H9 (cell line): Measurements from ENCODE around the gene DNASE1L2. TPM values are rescaled to one million over a fixed set of nuclear protein-coding genes. Genes with fewer than 3 reads are reported as not detected.

Experiments used
- DNase-seq: peaks from one replicate; pipeline ENCODE4 v3.0.0-alpha.2; 2017
- H2AFZ ChIP-seq: one replicate; pipeline ENCODE4 v1.6.1; 2013; ENCODE audit warnings: mild to moderate bottlenecking, low read length, control low read depth, moderate library complexity
- H2AK5ac ChIP-seq: 2 replicates; pipeline ENCODE4 v1.6.1; 2013; ENCODE audit warnings: low read length, control low read depth, mixed read lengths; ENCODE audit not compliant: insufficient read length
- H2BK120ac ChIP-seq: one replicate; pipeline ENCODE4 v1.6.1; 2013; ENCODE audit warnings: low read depth, mild to moderate bottlenecking, low read length, control low read depth, inconsistent platforms; ENCODE audit not compliant: poor library complexity, severe bottlenecking
- H2BK12ac ChIP-seq: 2 replicates; pipeline ENCODE4 v1.6.1; 2013; ENCODE audit warnings: low read length, control low read depth, mixed read lengths, low read depth; ENCODE audit not compliant: insufficient read length
- H2BK15ac ChIP-seq: 2 replicates; pipeline ENCODE4 v1.6.1; 2013; ENCODE audit warnings: low read depth, low read length, control low read depth
- H2BK20ac ChIP-seq: one replicate; pipeline ENCODE4 v1.6.1; 2013; ENCODE audit warnings: low read depth, mild to moderate bottlenecking, low read length, control low read depth, inconsistent platforms; ENCODE audit not compliant: poor library complexity, severe bottlenecking
- H2BK5ac ChIP-seq: 2 replicates; pipeline ENCODE4 v1.6.1; 2013; ENCODE audit warnings: low read length, control low read depth, mixed read lengths; ENCODE audit not compliant: insufficient read length
- H3K14ac ChIP-seq: 2 replicates; pipeline ENCODE4 v1.6.1; 2013; ENCODE audit warnings: low read length, control low read depth; ENCODE audit not compliant: insufficient read depth
- H3K18ac ChIP-seq: 2 replicates; pipeline ENCODE4 v1.6.1; 2013; ENCODE audit warnings: low read depth, mild to moderate bottlenecking, mixed read lengths, low read length, control low read depth; ENCODE audit not compliant: insufficient read length
- H3K23ac ChIP-seq: 2 replicates; pipeline ENCODE4 v1.6.1; 2013; ENCODE audit warnings: low read length, control low read depth, mixed read lengths, low read depth; ENCODE audit not compliant: insufficient read length
- H3K23me2 ChIP-seq: 2 replicates; pipeline ENCODE4 v1.6.1; 2013; ENCODE audit warnings: low read depth, mild to moderate bottlenecking, mixed read lengths, low read length, control low read depth; ENCODE audit not compliant: insufficient read length, poor library complexity, severe bottlenecking
- H3K27ac ChIP-seq: 2 replicates; pipeline ENCODE4 v1.5.1; 2013; ENCODE audit warnings: low read length, control low read depth, mixed read lengths, low read depth; ENCODE audit not compliant: insufficient read length
- H3K27me3 ChIP-seq: 2 replicates; pipeline ENCODE4 v1.6.1; 2013; ENCODE audit warnings: low read length, control low read depth, inconsistent platforms; ENCODE audit not compliant: insufficient read depth
- H3K4ac ChIP-seq: 2 replicates; pipeline ENCODE4 v1.6.1; 2013; ENCODE audit warnings: low read depth, mild to moderate bottlenecking, control low read depth, inconsistent platforms, low read length, moderate library complexity
- H3K4me1 ChIP-seq: 2 replicates; pipeline ENCODE4 v1.6.1; 2013; ENCODE audit warnings: low read length, control low read depth, inconsistent platforms; ENCODE audit not compliant: insufficient read depth
- H3K4me2 ChIP-seq: 2 replicates; pipeline ENCODE4 v1.6.1; 2013; ENCODE audit warnings: low read length, control low read depth, mixed read lengths; ENCODE audit not compliant: insufficient read length, insufficient read depth
- H3K56ac ChIP-seq: 2 replicates; pipeline ENCODE4 v1.6.1; 2013; ENCODE audit warnings: low read depth, mild to moderate bottlenecking, mixed read lengths, low read length, control low read depth; ENCODE audit not compliant: insufficient read length
- H3K79me1 ChIP-seq: 2 replicates; pipeline ENCODE4 v1.6.1; 2013; ENCODE audit warnings: low read depth, mild to moderate bottlenecking, moderate library complexity, low read length, control low read depth, inconsistent platforms; ENCODE audit not compliant: insufficient read depth, poor library complexity, severe bottlenecking
- H3K79me2 ChIP-seq: 2 replicates; pipeline ENCODE4 v1.6.1; 2013; ENCODE audit warnings: low read length, control low read depth, inconsistent platforms; ENCODE audit not compliant: insufficient read depth
- H3K9ac ChIP-seq: 2 replicates; pipeline ENCODE4 v1.6.1; 2013; ENCODE audit warnings: low read length, control low read depth, mixed read lengths; ENCODE audit not compliant: insufficient read length; ENCODE audit errors: extremely low read depth
- H3K9me3 ChIP-seq: one replicate; pipeline ENCODE4 v1.6.1; 2013; ENCODE audit warnings: low read depth, low read length, inconsistent platforms; ENCODE audit not compliant: control insufficient read depth
- H3T11ph ChIP-seq: one replicate; pipeline ENCODE4 v1.6.1; 2013; ENCODE audit warnings: mild to moderate bottlenecking, low read length, control low read depth, inconsistent platforms
- H4K20me1 ChIP-seq: one replicate; pipeline ENCODE4 v1.6.1; 2013; ENCODE audit not compliant: control insufficient read depth, insufficient read length, insufficient read depth
- H4K5ac ChIP-seq: 2 replicates; pipeline ENCODE4 v1.6.1; 2013; ENCODE audit warnings: low read depth, mild to moderate bottlenecking, mixed read lengths, low read length, control low read depth; ENCODE audit not compliant: insufficient read length
- H4K8ac ChIP-seq: replicated peaks from 2 replicates; pipeline ENCODE4 v1.6.1; 2013; ENCODE audit warnings: low read length, control low read depth, mixed read lengths, low read depth; ENCODE audit not compliant: insufficient read length
- H4K91ac ChIP-seq: 2 replicates; pipeline ENCODE4 v1.6.1; 2013; ENCODE audit warnings: low read depth, mild to moderate bottlenecking, moderate library complexity, mixed read lengths, low read length, control low read depth; ENCODE audit not compliant: insufficient read length
- H3K27ac Mint-ChIP-seq, 3 experiments: 2 replicates in 2 of 3; 3 replicates in 1 of 3; pipeline ENCODE4 v1.8.0; 2020 to 2021; ENCODE audit warnings: mixed read lengths in 3 of 3, mild to moderate bottlenecking in 1 of 3, moderate library complexity in 1 of 3
- H3K27me3 Mint-ChIP-seq: 2 replicates; pipeline ENCODE4 v1.8.0; 2021; ENCODE audit warnings: low read depth, mild to moderate bottlenecking, moderate library complexity, mixed read lengths
- H3K36me3 Mint-ChIP-seq, 3 experiments: 2 replicates in 2 of 3; 3 replicates in 1 of 3; pipeline ENCODE4 v1.8.0; 2020 to 2021; ENCODE audit warnings: low read depth in 3 of 3, mixed read lengths in 3 of 3; ENCODE audit not compliant: insufficient read depth in 1 of 3
- H3K4me1 Mint-ChIP-seq, 2 experiments: 2 replicates each; pipeline ENCODE4 v1.8.0; 2020; ENCODE audit warnings: mixed read lengths in 2 of 2
- H3K4me3 Mint-ChIP-seq, 2 experiments: 2 replicates in 1 of 2; 3 replicates in 1 of 2; pipeline ENCODE4 v1.8.0; 2020 to 2021; ENCODE audit warnings: mild to moderate bottlenecking in 2 of 2, mixed read lengths in 2 of 2, moderate library complexity in 1 of 2
- H3K9me3 Mint-ChIP-seq, 2 experiments: 2 replicates in 1 of 2; 3 replicates in 1 of 2; pipeline ENCODE4 v1.8.0; 2020; ENCODE audit warnings: mild to moderate bottlenecking in 2 of 2, mixed read lengths in 2 of 2, moderate library complexity in 1 of 2
- CTCF ChIP-seq: fragments of 200-600 bp; sonication (generic); conservative IDR thresholded peaks from 3 replicates; pipeline ENCODE4 v1.8.0; 2021; ENCODE audit warnings: antibody characterized with exemption, mild to moderate bottlenecking
- WGBS: extraction: QIAGEN DNeasy Blood & Tissue Kit; methylation state at CpG from one replicate; pipeline ENCODE4 v1.1.7; 2013; ENCODE audit warnings: missing lambda C conversion rate, low lambda C conversion rate, mixed read lengths; ENCODE audit not compliant: insufficient read length; ENCODE audit errors: extremely low coverage; 5-methylcytosine and 5-hydroxymethylcytosine counted together
- total RNA-seq: library from RNA; stranded (reverse); gene quantifications from 2 replicates; pipeline ENCODE4 v1.2.1, GENCODE V29; 2021

Gene DNASE1L2
- total RNA-seq, 1 experiment from 2014 or later, result 2.5 TPM

DNA sequence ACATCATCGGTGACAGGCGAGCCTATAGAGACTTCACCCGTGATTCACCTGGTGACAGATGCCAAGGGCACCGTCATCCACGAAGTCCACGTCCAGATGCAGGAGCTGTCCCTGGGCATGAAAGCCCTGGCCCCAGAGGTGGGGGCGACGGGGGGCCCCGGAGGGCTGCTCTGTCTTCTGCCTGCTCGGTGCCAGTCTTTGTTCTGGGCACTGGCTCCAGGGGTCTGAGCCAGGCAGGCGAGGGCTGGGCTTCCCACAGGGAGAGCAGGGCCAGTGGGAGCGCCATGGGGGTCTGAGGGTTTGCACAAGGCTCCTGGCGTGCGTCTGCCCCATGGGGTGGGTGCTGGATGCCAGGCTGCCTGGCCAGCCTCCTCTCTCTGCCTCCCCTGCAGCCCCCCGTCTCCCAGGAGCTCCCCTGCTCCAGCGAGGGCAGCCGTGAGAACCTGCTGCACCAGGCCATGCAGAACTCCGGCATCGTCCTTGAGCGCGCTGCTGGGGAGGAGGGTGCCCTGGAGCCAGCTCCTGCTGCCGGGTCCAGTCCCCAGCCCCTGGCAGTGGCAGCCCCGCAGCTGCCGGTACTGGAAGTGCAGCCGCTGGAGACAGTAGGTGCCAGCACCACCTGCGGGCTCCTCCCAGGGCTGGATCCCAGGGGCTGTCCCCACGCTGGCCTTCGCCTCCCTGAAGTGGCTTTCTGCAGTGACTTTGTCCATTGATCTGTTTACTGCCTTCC is 3.0 kb upstream of the DNASE1L2 start:
- Histone ChIP-seq H3K79me1 (no peaks in the 10 kb centered on the region), H3K4me1 (no peaks in the 10 kb centered on the region), H3K14ac (no peak overlapping the region), H4K20me1 (no peaks in the 10 kb centered on the region), H3K23ac (no peak overlapping the region), H3K4ac (no peak overlapping the region), H3K23me2 (peaks cover 13% of the 10 kb centered on the region), H3K4me2 (no peak overlapping the region), H3K18ac (no peak overlapping the region), H2AK5ac (no peak overlapping the region), H2BK20ac (no peak overlapping the region), H2BK5ac (no peak overlapping the region), H4K91ac (no peak overlapping the region), H3T11ph (no peak overlapping the region), H3K27me3 (peaks cover 2% of the 10 kb centered on the region; the same call in 1 of the 2 replicates), H2BK12ac (no peak overlapping the region), H3K27ac (no peak overlapping the region), H2BK15ac (no peak overlapping the region), H3K9ac (no peak overlapping the region), H4K5ac (no peak overlapping the region), H4K8ac (no peak overlapping the region), H3K56ac (no peak overlapping the region), H3K79me2 (no peaks in the 10 kb centered on the region), H2BK120ac (no peak overlapping the region), H3K9me3 (no peaks in the 10 kb centered on the region), H2AFZ (no peak overlapping the region)
- H3K9me3 Mint-ChIP-seq, result no peaks in the 10 kb centered on the region
- H3K4me3 Mint-ChIP-seq, result no peak overlapping the region
- peaks cover 2 to 28% (median 18%) of the 10 kb centered on the region in 3 experiments; a peak in 6 of 7 replicates for H3K36me3 Mint-ChIP-seq
- H3K27ac Mint-ChIP-seq, result no peak overlapping the region
- DNase-seq, result no peak
- WGBS, result no CpG with 5 or more reads among the region's 28 CpGs
- peaks cover 15% of the 10 kb centered on the region for H3K27me3 Mint-ChIP-seq
- H3K4me1 Mint-ChIP-seq, result no peaks in the 10 kb centered on the region
- no peak for TF ChIP-seq CTCF
